ENCODE results near the gene IFRD1. TPM values are rescaled to one million over a fixed set of nuclear protein-coding genes. Genes with fewer than 3 reads are reported as not detected.
"Not testable (repeated sequence)": the region's sequence is repeated elsewhere in the genome, so short reads cannot be mapped to it uniquely, and the experiment has no call there.

IFRD1 gene
- total and polyA plus RNA-seq, 10 donors, result 22.9 to 111 (median 45.5) TPM

DNA sequence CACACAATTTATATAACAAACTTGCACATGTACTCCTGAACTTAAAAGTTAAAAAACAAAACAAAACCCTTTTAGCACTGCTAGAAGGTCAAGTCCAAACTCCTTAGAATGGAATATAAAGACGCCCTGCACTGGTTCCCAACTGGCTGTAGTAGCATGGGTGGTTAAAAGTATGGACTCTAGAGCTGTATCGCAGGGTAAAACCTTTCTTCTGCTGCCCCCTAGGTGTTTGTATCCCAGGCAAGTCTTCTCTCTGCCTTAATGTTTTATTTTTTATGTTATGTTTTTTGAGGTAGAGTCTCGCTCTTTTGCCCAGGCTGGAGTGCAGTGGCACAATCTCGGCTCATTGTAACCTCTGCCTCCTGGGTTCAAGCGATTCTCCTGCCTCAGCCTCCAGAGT lies 65.7 kb downstream of the IFRD1 start:
- intact Hi-C loops (cut with DNase I; ENCODE audit: low total_unique reads), result no loop called here
- H3K4me1 ChIP-seq, result no peaks in the 10 kb centered on the region
- 90 to 96% (median 91%) methylated on average over 5 of the region's 5 CpGs for WGBS, 5 donors
- TF ChIP-seq, protein P1, sequence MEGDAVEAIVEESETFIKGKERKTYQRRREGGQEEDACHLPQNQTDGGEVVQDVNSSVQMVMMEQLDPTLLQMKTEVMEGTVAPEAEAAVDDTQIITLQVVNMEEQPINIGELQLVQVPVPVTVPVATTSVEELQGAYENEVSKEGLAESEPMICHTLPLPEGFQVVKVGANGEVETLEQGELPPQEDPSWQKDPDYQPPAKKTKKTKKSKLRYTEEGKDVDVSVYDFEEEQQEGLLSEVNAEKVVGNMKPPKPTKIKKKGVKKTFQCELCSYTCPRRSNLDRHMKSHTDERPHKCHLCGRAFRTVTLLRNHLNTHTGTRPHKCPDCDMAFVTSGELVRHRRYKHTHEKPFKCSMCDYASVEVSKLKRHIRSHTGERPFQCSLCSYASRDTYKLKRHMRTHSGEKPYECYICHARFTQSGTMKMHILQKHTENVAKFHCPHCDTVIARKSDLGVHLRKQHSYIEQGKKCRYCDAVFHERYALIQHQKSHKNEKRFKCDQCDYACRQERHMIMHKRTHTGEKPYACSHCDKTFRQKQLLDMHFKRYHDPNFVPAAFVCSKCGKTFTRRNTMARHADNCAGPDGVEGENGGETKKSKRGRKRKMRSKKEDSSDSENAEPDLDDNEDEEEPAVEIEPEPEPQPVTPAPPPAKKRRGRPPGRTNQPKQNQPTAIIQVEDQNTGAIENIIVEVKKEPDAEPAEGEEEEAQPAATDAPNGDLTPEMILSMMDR (IDR thresholded peaks at IDR 0.05 in 8 of 11, conservative IDR thresholded peaks at IDR 0.05 in 3 of 11), result no peak
- no peak for TF ChIP-seq POLR2A (IDR thresholded peaks at IDR 0.05)
- no peak overlapping the region for H3K4me3 ChIP-seq
- H3K9me3 ChIP-seq, result no peaks in the 10 kb centered on the region
- H3K36me3 ChIP-seq, result no peaks in the 10 kb centered on the region
- H3K27me3 ChIP-seq (replicated peaks in 1 of 7), result peaks cover 0 to 32% (median 0%) of the 10 kb centered on the region in 7 donors
- DNase-seq, result no peak
- H3K27ac ChIP-seq, result no peak overlapping the region

DNA sequence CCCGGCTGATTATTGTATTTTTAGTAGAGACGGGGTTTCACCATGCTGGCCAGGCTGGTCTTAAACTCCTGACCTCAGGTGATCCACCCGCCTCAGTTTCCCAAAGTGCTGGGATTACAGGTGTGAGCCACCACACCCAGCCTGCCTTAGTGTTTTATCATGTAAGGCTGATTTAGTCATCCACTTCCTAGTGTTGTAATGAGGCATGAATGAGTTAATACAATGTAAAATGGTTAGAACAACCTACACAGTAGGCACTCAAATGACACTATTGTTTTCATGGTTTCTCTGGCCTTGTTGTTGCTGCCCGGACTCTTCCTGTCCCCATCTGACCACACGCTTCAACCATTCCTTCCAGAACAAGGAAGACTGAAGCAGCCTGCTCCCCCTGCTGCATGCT lies 66.2 kb downstream of the IFRD1 start:
- intact Hi-C loops (cut with DNase I; ENCODE audit: low total_unique reads); H3K36me3 ChIP-seq; H3K4me3 ChIP-seq; DNase-seq; H3K9me3 ChIP-seq; H3K4me1 ChIP-seq; H3K27ac ChIP-seq: not testable (repeated sequence)
- H3K27me3 ChIP-seq (replicated peaks in 1 of 7), result peaks cover 0 to 32% (median 0%) of the 10 kb centered on the region in 7 donors
- WGBS, 5 donors, result 73 to 83% (median 77%) methylated on average over 5 of the region's 5 CpGs

DNA sequence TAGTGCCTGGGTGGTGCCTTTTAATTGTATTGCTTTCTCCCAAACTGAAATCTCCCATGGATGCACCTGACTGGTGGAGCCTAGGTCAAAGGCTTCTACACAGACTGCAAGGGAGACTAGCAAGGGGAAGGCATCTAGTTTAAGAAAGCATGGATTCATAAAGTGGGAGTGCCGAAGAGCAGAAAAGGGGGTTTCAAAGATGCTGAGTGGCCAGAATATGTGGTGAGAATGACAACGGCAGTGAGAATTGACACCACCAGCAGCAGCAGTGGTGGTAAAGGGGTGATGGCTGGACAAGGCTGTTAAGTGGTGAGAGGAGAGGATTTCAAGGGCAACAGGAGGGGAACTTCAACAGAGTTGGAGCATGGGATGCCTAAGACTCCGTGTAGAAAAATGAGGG lies 67.2 kb downstream of the IFRD1 start:
- H3K4me1 ChIP-seq, result no peaks in the 10 kb centered on the region
- H3K27ac ChIP-seq, result no peak overlapping the region
- no peak overlapping the region for H3K4me3 ChIP-seq
- no peaks in the 10 kb centered on the region for H3K9me3 ChIP-seq
- TF ChIP-seq, protein P1 (IDR thresholded peaks at IDR 0.05 in 8 of 11, conservative IDR thresholded peaks at IDR 0.05 in 3 of 11), result no peak
- TF ChIP-seq POLR2AphosphoS5 (IDR thresholded peaks at IDR 0.05), result no peak
- no peak for TF ChIP-seq POLR2A (IDR thresholded peaks at IDR 0.05)
- 84 to 89% (median 85%) methylated on average over 3 of the region's 3 CpGs for WGBS, 5 donors
- H3K27me3 ChIP-seq (replicated peaks in 1 of 7), result peaks cover 0 to 32% (median 0%) of the 10 kb centered on the region in 7 donors
- no peaks in the 10 kb centered on the region for H3K36me3 ChIP-seq
- no peak for DNase-seq
- intact Hi-C loops (cut with DNase I; ENCODE audit: low total_unique reads), result no loop called here

DNA sequence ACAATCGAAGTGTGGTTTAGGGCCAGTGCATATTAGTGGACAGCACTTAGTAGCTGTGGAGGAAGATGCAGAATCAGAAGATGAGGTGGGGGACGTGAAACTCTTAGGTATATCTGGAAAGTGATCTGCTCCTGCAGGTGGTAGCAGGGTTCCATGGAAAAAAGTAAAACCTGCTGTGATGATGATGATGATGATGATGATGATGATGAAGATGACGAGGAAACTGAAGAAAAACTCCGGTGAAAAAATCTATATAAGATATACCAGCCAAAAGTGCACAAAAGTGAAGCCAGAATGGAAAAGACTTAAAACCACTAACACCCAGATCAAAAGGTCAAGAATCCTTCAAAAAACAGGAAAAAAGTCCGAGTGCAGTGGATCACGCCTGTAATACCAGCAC lies 70.5 kb downstream of the IFRD1 start:
- WGBS, 5 donors, result 72 to 80% (median 76%) methylated on average over 6 of the region's 6 CpGs
- H3K4me1 ChIP-seq, result no peaks in the 10 kb centered on the region
- no peak for DNase-seq
- peaks cover 0 to 43% (median 0%) of the 10 kb centered on the region in 7 donors for H3K27me3 ChIP-seq (replicated peaks in 1 of 7)
- H3K4me3 ChIP-seq, result no peak overlapping the region
- intact Hi-C loops (cut with DNase I; ENCODE audit: low total_unique reads), result no loop called here
- H3K27ac ChIP-seq, result no peak overlapping the region
- H3K9me3 ChIP-seq, result no peaks in the 10 kb centered on the region
- H3K36me3 ChIP-seq, result no peaks in the 10 kb centered on the region
- no peak for TF ChIP-seq POLR2AphosphoS5 (IDR thresholded peaks at IDR 0.05)
- TF ChIP-seq, protein P1 (IDR thresholded peaks at IDR 0.05 in 8 of 11, conservative IDR thresholded peaks at IDR 0.05 in 3 of 11), result no peak
- TF ChIP-seq POLR2A (IDR thresholded peaks at IDR 0.05), result no peak

DNA sequence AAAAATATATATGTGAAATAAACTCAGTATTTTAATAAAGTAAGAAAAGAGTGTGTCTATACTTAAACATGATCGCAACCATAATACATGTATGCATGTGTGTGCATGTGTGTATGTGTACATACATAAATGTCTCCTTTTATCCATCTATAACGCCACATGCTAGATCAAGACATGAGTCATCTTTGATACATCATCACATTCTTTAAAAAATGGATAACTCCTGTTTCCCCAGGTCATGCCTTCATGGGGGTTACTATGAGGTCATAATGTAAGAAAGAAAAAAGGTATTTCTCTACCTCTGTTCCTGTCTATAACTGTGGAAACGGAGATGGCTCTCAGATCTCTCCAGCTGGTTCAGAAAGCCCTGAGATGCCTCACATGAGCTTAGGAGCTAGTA lies 71.7 kb downstream of the IFRD1 start:
- Histone ChIP-seq H3K4me3 (no peak overlapping the region), H3K27ac (no peak overlapping the region), H3K27me3 (replicated peaks in 1 of 7) (peaks cover 0 to 51% (median 0%) of the 10 kb centered on the region in 7 donors), H3K36me3 (no peaks in the 10 kb centered on the region), H3K4me1 (no peaks in the 10 kb centered on the region), H3K9me3 (no peaks in the 10 kb centered on the region)
- TF ChIP-seq POLR2AphosphoS5 (IDR thresholded peaks at IDR 0.05), result no peak
- no peak for TF ChIP-seq POLR2A (IDR thresholded peaks at IDR 0.05)
- TF ChIP-seq, protein P1 (IDR thresholded peaks at IDR 0.05 in 8 of 11, conservative IDR thresholded peaks at IDR 0.05 in 3 of 11), result no peak
- intact Hi-C loops (cut with DNase I; ENCODE audit: low total_unique reads), result no loop called here
- DNase-seq, result no peak
- 84 to 100% (median 95%) methylated on average over 3 of the region's 3 CpGs for WGBS, 5 donors
